GM19239 (cell line): Measurements from ENCODE around the gene GFI1.

Source experiments
- DNase-seq: peaks from one replicate; pipeline ENCODE4 v3.0.0; 2011; ENCODE audit warnings: low spot score; ENCODE audit not compliant: insufficient read length
- FAIRE-seq: peaks from 2 replicates; lab custom pipeline; 2011; peaks lifted over from hg19 to GRCh38; lab: Jason Lieb, UNC

Gene GFI1

GRCh38 chr1:92493139-92493538 is 6.4 kb upstream of the GFI1 start:
- DNase-seq (no peak), FAIRE-seq (no peak)

GRCh38 chr1:92488832-92489231 is 2.1 kb upstream of the GFI1 start:
- FAIRE-seq (peak; percentile 47), DNase-seq (no peak)

GRCh38 chr1:92488416-92488815 is 1.7 kb upstream of the GFI1 start:
- FAIRE-seq, result no peak
- DNase-seq, result no peak

DNA sequence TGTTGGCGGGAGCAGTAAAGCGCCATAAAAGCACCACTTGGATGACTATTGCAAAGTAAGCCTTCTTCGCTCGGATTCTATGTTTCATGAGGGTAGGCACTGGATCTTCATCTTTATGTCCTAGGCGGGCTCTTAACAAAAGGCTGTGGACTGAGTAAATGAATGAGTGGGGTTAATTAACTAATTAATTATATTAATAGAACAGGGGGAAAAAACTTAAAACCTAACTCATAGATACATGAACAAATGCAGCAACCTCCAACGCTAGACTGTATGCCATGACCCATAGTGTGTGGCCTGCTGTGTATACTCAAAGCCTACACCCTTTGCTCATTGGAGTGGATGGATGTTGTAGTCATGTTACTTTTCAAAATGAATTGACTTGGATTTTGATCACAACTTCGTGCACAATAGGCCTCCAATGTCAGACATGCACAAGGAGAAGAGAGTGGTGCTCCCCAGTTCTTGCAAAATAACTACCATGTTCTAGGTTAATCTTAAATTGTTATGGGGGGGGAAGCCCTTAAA is 417 bp upstream of the GFI1 start:
- FAIRE-seq, result no peak

DNA sequence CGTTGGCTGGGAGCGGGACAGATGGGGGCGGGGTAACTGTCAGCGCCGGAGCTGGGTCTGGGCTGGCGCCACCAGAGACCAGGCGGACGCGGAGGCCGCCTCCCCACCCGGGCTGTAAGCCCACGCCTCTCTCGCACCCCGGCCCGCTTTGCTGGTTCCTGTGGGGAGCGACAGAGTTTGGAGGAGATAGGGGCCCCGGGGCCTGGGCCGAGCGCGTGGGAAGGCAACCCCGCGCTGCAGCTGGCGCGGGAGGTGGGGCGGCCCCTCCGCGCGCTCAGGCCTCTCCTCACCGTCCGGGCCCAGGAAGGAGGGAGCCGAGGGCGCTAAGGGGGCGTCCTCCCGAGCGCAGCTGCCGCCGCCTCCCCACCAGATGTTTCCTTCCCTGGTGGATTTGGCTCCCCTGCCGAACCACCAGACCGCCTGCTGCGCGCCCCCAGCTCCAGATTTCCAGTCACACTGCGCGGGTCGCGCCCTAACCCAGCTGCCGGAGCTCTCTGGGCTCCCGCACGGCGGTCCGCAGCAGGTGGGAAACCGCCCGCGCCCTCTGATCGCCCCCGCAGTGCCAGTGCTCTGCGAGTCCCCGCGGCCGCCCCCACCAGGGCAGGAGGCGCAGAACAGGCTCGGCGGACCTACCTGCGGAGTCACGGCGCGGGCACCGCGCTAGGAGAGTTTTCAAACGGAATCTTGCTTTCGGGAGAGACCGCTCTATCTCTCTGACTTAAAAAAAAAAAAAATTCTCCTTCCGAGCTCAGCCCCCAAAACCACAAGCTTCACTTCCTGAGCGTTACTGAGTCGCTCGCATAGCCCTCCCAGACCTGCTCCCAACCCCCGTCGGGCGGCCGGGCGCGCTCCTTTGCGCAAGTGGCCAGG is 1.1 kb downstream of the GFI1 start:
- DNase-seq (peak; percentile 58), FAIRE-seq (peak; percentile 97)

More for the DNA sequence above, 417 bp upstream of the GFI1 start:
- no peak for DNase-seq

DNA sequence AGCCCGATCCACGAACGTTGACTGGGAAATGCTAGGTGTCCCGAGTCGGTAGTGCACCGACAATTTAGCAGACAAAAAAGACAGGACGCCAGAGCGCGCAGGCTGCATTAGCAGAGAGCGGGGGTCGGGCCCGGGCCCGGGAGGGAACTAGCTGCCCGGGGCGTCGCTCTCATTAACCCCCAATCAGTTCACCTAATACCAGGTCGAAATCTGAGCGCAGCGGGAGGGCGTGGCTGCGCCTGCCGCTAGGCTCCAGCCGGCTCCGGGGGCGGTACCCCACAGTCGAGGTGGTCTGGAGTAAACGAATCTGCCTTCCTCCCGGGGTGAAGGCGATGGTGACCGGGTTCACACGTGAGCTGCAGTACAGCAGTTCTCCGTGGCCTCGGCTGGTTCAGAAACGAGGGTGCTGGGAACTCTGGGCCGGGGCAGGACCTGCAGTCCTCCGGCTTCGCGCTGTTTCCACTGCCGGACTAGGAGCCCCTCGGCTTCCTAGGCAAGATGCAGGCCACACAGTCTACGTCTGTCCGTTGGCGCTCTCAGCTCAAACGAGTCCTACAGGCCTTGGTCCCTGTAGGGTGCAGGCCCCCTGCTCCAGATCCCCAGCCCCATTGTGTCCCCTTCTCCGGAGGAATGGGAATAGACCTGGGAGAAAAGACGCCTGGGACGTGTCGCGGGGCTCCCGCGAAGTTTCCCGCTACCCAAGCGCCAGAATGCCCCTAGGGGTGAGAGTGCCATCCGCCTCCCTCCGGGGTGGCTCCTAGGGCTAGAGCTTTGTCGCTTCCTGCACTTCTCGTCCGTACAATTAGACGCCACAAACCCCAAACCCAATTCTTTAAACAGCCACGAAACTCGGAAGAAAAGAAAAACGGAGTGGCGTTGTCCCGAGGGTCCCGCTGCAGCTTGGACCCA is 2.0 kb downstream of the GFI1 start:
- FAIRE-seq (peak; percentile 86), DNase-seq (no peak)

- peak; percentile 60 for DNase-seq
- FAIRE-seq, result peak; percentile 83
Observed at GRCh38 chr1:92483610-92484471, 2.9 kb downstream of the GFI1 start.

DNA sequence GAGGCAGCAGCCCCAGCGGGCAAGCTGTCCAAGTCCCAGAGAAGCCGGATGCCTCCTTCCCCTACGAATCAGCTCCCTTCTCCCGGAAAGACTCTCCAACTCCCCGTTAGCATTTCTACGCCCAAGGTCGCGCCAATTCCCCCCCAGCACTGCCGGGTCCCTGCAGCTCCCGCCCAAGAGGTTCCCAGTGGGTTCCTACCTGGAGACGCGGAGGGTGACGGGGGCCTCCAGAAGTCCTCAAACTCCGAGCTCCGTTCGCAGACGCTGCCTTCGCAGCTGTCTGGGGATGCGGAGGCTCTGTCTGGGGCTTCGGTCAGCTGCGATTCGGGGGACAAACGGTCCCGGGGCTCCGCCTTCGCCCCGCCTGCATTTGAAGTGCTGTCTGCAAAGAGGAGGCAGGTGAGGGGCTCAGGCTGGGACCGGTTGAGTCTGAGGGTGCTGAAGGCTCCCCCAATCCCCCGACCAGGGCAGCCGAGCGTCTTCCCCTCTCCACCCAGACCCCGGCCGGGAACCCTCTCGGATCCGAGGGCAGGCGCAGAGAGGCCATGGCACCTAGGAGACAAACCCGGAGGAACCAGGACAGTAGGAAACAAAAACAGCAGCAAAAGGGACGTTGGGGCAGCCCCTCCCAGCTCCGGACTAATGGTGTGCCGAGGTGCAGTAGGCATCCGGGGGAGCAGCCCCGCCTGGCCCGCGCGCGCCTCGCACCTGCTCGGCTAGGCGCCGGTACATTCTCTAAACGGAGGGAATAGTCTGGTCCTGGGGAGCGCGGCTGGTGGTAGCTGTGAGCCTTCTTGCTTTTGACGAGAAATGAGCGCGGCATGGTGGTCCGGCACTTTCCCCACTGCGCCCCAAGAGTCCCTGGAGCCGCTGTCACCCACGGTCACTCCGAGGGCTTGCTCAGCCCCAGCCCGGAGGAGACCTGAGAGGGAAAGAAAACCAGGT is 3.8 kb downstream of the GFI1 start:
- DNase-seq (no peak), FAIRE-seq (peak; percentile 75)

DNA sequence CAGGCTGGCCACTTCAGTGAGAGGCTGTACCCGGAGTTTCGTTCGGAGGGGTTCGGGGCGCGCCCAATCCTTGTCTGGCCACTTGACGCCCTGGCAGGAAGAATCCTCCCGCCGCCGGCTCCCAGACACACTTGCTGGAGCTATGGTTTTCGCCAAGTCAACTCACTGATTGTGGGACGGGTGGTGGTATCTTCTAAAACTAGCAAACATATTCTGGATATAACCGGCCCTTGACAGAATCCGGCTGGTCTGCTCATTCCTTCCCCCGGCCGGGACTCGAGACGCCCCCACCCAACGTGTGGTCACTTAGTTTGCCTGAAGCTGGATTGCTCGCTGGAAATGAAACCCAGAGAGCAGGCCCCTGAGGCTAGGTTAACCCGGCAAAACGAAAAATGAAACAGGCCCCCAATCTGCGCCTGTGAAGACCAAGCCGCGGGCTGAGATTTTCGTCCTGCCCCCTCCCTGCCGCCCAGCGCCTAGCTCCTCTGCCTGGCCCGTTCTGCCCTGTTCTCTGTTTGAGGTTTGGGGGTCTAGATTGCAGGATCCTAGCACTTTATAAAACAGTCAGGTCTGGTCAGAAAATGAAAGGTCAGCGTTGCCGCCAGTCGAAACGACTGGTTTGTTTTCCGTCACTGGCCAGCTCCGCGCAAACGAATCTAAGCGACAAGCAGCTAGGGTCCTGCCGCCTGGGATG is 4.6 kb downstream of the GFI1 start:
- peak; percentile 86 for FAIRE-seq

GRCh38 chr1:92481599-92481925 is 5.2 kb downstream of the GFI1 start:
- FAIRE-seq (no peak), DNase-seq (no peak)

More for the DNA sequence above, 4.6 kb downstream of the GFI1 start:
- DNase-seq, result no peak

- no peak for FAIRE-seq
Observed at GRCh38 chr1:92480813-92481598, 5.7 kb downstream of the GFI1 start.

DNA sequence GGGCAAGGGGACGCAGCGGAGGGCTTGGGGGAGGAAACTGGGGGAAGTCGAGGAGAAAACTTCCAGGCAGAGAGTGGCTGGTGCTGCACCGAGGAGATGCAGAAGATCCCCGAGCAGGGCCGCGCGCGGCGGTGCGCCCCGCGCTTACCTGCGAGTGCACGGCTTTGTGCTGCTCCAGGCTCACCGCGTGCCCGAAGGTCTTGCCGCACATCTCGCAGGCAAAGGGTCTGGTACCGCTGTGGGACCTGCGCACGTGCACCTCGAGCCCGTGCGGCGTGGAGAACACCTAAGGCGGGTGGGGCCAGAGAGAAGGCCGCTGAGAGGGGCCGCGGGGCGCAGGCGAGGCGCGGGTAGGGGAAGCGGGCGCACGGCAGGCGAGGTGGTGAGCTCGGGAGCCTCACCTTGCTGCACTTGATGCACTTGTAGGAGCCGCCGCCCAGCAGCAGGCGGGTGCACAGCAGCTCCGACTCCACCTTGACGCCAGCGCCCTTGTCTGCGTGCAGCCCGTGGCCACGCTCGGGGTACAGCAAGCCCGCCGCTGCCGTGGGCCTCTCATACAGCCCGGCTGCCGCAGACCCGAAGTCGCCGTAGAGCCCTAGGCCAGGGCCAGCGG is 6.4 kb downstream of the GFI1 start:
- no peak for FAIRE-seq
- DNase-seq, result no peak

More at GRCh38 chr1:92480813-92481598, 5.7 kb downstream of the GFI1 start:
- no peak for DNase-seq

DNA sequence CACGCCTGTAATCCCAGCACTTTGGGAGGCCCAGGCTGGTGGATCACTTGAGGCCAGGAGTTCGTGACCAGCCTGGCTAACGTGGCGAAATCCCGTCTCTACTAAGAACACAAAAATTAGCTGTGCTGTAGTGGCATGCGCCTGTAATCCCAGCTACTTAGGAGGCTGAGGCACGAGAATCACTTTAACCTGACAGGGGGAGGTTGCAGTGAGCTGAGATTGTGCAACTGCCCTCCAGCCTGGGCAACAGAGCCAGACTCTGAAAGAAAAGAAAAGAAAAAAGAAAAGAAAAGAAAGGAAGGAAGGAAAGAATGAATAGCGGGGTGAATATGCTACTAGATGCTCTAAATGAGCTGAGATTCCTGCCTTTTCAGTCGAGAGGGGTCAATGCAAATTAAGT is 7.1 kb downstream of the GFI1 start:
- no peak for DNase-seq
- no peak for FAIRE-seq

- DNase-seq (no peak), FAIRE-seq (peak; percentile 42)
Observed at GRCh38 chr1:92478393-92478792, 8.3 kb downstream of the GFI1 start.

- DNase-seq (no peak), FAIRE-seq (peak; percentile 72)
Observed at GRCh38 chr1:92476071-92476631, 10.6 kb downstream of the GFI1 start.

DNA sequence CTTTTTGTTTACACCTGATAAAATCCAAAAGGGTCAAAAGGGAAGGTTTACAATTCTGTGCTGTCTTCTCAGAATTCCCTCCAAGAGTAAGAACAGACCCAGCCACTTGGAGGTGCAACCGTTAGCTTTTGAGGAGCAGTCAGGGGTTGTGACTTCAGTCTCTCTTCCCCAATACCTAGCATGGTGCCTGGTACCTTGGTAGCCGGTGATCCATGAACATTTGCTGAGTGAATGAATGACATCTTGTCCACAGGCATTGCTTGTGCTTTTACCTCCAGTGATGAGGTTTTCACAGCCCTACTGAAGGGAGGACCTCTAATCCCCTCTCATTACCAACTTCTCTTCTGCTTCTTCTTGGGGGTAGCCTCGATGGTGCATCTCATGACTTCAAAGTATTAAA is 11.7 kb downstream of the GFI1 start:
- FAIRE-seq (no peak), DNase-seq (no peak)
